Activated CD4-positive, alpha-beta T cell treated with anti-CD3 and anti-CD28 coated beads for 24 hours (primary cell): ENCODE measurements around the gene DSTYK.
"Not testable (repeated sequence)": the region's sequence is repeated elsewhere in the genome, so short reads cannot be mapped to it uniquely, and the experiment has no call there.

ENCODE experiments used
- DNase-seq, 2 donors: peaks; one replicate each; pipeline ENCODE4 v3.0.0-alpha.2; 2020; ENCODE audit warnings: low read depth in 2 of 2

DSTYK gene

DNA sequence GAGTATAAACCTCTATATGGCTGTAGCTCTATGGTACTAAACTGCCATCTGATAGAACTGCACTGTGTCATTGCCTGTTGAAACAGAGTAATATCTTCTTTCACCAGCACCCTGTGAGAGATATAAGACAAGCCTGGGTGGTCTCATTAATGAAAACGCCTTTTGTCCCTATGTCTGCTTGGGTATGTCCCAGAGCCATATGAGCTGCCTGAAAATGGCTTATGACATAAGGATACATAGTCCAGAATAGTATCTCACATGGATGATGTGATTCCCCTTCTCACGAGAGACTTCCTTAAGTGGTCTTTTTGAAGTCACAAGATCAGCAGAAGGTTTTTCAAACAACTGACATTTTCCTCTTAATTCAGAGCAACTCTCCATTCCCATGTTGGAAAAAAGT, 8.9 kb upstream of the DSTYK start:
- DNase-seq, result no peak

DNA sequence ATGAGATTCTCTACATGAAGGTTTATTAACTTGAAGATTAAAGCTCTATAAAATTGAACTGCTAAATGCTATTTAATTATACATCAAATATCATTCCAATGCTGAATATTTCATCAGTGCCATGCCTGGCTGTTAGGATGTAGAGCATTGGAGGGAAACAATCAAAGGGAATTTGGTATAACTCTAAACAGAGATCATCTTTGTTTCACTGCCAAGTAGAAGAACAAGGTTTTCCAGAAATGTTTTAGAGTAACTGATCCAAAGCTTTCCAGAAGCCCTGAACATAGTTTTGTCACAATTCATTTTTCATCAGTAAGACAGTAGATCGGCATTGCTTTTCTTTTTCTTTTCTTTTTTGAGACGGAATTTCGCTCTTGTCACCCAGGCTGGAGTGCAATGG, 5.9 kb upstream of the DSTYK start:
- DNase-seq, result no peak

DNA sequence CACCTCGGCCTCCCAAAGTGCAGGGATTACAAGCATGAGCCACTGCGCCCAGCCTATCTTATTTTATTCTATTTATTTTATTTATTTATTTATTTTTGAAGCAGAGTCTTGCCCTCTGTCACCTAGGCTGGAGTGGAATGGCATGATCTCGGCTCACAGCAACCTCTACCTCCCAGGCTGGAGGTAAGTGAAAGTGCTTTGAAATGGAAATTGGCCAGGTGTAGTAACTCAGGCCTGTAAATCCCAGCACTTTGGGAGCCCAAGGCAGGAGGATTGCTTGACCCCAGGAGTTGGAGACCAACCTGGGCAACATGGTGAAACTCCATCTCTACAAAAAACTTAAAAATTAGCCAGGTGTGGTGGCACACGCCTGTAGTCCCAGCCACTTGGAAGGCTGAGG, 5.1 kb upstream of the DSTYK start:
- no peak for DNase-seq

DNA sequence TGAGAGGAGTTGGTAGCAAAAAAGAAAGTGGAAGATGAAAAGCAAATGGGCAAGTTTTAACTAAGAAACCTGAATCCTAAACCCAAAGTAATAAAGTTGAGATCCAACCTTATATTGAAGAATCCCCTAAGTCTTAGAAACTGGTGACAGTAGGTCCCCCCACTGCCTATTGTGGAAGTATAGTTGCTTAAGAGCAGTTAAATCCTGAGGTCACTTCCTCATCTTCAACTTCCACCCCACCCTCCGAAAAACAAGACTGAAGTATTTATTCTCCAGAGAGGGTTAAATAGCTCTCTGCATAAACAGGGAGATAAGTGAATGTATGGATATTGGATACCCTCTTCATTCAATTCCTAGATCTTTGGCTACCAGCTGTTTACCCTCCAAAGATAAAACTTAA, 3.3 kb upstream of the DSTYK start:
- no peak for DNase-seq

DNA sequence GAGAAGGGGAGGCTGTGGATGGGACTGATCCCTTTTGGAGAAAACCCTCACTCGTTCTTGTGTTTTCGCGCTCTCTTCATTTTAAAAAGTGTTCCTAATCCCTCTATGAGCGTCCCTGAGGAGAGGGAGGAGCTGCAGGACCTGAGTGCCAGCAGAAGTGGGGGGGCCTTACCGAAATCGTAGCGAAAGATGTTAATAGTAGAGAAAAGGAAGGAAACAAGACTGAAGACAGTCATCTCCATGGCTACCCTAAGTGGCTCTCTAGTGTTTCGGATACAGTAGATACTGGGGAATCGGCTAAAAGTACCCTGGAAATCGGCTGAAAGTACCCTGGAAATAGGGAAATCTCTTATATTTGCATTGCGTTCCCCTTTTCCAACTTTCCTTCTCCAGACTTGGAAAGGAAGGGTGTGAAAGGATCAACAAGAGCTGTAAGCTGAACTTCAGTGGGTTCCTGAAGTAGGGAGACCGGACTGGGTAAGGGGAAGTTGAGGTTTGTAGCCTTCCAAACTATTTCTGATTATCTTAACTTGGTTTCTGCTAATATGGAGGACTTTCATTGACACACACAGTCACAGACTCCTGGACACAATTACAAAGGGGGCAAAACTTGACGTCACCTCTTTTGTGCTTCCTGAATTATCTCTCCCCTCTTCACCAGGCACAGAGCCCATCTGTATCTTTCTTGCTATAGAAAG, 486 bp upstream of the DSTYK start:
- no peak for DNase-seq

DNA sequence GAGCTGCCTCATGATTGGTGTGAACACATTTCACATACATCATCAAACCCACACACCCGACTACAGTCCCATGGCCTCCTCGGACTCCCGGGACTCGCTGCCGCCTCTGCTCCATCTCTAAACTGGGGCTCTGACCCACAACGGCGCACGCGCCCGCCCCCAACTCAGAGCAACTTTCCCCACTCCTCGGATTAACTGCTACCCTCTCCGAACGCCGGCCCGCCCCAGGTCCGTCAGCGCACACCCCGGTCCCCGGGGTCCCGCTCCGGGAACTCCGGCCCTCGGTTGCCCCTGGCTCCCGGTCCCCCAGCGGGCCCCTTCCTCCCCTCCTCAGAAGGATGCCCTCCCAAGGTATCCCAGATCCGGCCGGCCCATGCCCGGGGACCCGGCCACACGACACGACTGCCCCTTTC, 740 bp downstream of the DSTYK start:
- DNase-seq, result peak in 1 of 2 donors; percentile 10

DNA sequence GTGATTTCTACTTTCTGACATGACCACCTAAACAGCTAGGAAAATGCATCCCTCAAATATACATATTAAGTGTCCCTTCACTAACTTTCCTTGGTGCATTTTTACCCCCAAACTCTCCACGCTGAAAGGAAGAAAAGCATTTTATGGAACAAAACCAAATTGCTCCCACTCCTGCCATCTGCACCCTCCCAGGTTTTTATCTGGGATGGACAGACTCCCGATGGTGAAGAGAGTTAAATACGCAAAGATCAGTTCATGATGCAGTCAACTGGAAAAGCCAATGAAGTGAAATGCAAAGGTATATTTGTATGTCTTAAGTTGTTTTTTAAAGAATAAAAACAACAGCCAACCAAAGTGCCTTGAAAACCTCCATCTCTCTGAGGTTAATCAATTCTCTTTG, 2.7 kb downstream of the DSTYK start:
- no peak for DNase-seq

DNA sequence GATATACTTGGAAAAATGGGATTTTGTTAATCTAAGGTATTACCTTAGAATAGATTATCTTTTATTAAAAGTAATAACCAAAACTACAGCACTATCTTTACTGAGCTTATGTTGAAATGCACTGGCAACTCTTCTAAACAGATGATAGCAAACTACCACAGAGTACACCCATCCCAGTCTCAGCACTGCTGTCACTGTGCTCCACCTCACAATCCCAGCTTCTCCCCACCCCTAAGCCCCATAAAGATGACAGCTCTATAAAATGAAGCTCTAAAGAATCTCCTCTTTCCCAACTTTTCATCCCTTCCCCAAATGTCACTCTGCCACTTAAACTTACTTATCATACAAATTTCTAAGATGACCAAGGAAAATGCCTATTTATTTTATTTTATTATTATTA, 6.4 kb downstream of the DSTYK start:
- DNase-seq, result no peak

DNA sequence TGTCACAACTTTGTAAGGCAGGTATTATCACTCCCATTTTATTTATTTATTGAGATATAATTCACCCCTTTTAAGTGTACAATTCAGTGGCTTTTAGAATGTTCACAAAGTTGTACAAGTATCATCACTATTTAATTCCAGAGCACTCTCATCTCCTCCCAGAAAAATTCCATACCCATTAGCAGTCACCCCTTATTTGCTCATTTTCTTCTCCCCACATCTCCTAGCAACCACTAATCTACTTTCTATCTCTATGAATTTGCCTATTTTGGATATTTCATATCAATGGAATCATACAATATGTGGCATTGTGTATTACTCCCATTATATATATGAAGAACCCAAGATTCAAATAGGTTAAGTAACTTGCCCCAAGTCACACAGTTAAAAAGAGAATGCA, 7.0 kb downstream of the DSTYK start:
- no peak for DNase-seq

DNA sequence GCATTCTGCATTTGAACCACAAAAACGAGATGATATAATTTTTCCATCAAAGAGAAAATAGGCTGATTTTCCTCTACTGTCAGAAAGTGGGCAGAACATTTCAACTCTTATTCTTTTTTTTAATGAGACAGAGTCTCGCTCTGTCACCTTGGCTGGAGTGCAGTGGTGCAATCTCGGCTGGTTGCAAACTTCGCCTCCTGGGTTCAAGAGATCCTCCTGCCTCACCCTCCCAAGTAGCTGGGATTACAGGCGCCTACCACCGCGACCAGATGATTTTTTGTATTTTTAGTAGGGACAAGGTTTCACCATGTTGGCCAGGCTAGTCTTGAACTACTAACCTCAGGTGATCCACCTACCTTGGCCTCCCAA, 11.6 kb downstream of the DSTYK start:
- peak in 1 of 2 donors; percentile 15 for DNase-seq

DNA sequence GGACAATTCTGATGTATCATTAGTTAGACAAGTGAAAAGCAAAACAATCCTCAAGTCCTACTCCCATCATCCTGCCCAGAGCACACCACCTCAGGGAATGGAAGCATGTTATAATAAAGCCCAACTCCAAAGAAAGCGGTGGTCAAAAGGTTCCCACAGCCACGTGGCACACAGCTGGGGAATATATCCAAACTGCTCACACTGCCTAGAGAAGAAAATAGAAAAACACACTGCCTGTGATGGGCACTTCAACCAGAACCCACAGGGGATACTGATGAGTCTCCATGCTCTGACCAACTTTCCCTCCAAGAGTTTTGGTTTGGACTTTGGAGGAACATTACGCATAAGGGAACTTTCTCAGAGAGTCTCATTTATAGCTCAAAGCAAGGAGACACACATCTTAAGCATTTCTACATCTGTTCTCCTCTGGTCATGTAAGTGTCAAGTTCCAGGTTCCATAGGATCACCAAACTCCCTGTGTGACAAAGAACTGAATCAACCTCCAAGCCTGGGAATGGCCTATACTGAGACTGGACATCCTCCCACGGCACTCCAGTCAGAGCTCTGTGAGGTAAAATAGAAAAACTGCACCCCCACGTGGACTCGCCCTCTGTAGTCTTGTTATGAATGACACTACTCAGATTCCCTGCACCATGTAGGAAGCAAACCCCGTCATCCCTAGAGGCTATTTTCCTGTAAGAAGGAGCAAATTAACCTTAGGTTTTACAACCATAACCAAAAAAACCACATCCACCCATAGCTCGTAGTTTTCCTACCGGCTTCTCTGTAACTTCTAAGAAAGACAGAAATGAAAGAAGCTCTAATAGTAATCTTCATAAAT, 12.2 kb downstream of the DSTYK start:
- DNase-seq, result peak in 1 of 2 donors; percentile 32

DNA sequence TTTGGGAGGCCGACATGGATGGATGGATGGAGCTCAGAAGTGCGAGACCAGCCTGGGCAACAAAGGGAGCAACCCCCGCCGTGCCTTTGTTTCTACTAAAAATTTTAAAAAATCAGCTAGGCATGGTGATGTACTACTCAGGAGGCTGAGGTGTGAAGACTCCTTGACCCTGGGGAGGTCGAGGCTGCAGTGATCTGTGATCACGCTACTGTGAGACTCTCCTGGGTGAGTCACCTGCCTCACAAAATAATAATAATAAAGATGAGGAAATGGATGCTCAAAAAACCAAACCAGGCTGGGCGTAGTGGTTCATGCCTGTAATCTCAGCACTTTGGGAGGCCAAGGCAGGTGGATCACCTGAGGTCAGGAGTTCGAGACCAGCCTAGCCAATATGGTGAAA, 19.2 kb downstream of the DSTYK start:
- DNase-seq, result no peak

DNA sequence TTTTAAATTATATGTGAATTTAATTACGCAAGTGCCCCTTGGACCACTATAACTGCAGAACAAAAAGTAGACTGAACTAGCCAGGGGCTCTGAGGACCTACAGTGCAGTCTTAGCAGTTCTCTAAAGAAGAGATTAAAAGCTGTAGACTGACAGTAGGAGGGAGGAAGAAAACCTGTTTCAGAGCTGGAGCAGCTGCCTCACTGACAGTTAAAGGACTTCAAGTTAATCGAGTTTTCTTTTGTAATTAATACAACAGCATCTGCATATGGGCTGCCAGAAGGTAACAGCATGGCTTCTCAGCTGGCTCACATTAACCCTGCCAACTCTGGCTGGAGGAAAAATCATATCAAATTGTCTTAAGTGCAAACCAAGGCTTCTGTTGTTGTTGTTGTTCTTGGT, 19.9 kb downstream of the DSTYK start:
- DNase-seq, result no peak

DNA sequence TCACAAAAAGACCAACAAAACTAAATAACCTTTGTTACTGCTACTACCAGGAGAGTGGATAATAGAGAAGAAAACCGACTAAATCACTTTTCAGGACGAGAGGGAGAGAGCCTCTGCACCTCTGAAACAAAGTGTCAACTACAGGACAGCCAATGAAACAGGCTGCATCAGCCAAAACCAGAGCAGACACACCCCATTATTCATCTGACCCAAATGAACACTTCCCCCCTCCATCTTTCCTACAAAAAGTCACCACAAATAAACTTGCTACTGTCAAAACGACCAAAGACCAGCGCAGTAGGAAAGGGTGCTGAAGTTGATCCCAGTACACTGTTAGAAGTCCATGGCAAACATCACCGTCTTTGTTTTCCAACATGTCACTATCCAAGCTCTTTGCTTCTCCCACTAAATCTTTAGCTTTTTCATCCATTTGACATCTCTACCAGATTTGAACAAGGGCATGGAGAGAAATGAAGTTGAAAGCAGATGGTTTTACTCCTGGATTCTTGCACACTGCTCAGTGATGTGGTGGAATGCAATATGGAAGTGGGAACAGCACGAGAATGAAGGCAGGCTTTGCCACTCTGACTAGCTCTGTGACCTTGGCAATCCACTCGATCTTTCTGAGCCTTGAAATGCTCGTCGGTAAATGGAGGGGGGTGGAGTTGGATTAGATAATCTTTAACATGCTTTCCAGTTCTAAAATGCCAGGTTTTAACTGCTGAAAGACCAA, 20.5 kb downstream of the DSTYK start:
- DNase-seq, result no peak

DNA sequence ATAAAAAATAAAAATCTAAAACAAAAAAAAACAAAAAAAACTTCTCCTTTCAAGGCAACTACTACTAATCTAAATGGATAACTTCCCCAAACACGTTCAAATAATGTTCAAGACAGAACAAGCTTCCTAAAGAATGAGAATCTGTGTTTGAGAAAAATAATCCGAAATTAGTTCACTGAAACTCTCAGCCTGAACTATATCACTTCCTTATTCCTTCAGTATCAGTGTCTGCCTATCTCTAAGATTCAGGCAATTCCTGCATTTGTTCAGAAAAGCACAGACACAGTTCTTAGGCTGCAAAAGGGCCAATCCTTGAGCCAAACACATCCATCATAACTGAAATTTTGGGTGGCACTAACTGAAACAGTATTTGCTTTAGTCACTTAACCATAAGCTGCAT, 22.4 kb downstream of the DSTYK start:
- no peak for DNase-seq

DNA sequence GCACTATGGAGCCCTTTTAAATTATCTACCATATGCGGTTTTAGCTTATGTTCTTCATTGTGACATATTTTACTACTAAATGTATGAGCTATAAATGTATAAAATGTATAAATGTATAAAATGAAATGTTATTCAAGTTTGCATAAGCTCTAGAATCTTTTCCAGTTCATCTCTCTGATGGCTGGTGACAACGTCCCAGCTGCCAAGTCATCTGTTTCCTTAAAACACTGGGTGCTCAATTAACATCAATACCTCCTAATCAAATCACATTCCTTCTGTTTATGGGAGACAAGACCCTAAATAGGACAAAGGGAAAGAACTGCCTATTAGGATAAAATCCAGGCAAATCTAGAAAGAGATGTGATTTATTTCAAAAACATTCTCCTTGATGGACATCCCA, 22.9 kb downstream of the DSTYK start:
- DNase-seq, result no peak

DNA sequence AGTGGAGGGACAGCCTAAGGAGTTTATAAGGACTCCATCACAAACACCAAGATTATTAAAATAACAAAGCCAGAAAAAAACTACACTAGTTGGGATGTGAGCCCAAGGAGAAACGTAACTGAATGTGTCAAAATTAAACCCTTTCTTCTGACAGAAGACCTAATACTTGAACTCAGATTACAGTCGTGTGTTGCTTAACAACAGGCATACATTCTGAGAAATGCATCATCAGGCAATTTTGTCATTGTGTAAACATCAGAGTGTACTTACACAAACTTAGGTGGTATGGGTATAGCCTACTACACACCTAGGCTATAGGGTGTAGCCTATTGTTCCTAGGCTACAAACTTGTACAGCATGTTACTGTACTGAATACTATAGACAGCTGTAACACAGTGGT, 23.4 kb downstream of the DSTYK start:
- DNase-seq, result no peak

DNA sequence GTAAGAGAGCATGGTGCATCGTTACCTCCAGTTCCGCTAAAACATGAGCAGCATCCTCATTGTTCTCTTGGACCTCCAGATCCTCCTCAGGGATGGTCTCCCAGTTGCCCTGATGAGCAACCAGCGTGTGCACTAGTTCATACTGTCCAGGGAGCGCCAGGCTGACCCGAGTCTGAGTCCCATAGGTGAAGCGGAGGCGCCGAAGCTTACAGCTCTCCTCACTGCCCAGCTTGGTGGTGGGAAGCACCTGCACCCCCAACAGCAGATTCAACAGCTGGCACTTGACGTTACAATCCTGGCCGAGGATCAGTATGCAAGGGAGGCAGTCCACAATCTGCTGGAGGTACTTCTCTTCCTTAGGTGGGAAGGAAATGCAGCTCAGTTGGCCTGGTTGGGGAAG, 24.1 kb downstream of the DSTYK start:
- DNase-seq, result no peak

DNA sequence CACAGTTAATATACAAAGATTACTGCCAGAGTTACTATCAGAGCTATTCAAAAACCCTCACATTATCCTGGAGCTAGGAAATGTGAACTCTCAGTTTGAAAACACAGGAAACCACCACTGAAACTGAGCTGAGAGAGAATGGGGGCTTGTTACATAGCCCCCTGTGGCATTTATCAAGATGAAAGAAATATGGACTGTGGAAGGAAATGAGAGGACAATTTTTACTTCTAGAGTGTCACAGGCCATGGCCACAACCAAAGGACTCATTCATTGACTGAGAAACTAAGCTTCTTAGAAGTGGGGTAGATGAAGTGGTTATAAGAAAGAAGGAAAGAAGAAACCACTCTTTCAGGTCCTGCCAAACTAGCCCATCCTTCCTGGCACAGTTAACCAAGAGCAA, 25.3 kb downstream of the DSTYK start:
- no peak for DNase-seq

DNA sequence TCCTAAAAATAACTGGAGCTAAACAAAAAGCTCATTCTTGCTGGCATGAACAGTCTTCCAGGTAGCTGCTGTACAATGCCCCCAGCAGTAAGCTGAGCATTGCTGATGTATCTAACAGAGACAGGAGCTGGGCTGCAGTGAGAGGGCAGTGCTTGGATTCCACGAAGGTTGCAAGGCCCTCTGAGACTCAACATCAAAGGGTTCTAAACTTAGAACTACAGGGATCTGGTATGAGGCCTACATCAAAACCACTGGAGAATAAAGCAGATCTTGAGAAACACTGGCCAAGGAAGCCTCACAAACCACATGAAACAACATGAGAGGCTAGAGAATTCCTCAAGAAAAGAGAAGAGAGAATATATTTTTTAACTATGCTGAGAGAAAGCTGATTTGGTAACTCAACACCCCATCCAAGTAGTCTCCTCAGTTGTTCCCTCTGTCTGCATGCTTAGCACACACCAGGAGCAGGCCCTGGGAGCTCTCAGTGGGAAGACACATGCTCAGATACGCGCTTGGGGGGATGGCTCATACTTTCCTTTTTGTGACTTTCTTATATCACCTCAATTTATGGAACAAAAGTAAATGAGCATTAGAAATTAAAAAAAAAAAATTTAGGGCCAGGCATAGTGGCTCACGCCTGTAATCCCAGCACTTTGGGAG, 27.7 kb downstream of the DSTYK start:
- no peak for DNase-seq

DNA sequence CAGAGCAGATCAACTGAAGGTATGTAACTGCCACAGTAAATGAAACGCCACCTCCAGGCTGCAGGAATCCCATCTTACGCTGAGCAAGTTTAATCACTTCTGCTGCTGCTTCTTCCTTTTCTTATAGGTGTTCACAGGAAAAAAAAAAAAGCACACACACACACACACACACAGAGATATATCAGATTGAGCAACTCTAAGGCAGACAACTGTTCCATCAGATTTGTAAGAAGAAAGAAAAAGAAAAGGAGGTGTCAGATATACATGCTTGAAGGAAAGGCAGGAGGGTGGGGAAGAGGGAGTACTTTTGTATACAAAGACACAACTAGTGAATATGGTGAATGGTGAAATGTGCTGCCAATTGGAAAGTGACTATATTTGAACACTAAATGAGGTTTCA, 28.6 kb downstream of the DSTYK start:
- no peak for DNase-seq

DNA sequence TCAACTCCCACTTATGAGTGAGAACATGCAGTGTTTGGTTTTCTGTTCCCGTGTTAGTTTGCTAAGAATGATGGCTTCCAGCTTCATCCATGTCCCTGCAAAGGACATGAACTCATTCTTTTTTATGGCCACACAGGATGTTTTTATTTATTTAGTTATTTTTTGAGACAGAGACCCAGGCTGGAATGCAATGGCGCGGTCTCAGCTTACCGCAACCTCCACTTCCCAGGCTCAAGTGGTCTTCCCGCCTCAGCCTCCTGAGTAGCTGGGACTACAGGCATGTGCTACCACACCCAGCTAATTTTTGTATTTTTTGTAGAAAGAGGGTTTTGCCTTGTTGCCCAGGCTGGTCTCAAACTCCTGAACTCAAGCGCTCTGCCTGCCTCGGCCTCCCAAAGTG, 31.2 kb downstream of the DSTYK start:
- not testable (repeated sequence) for DNase-seq
